Fibroblast of lung (primary cell): ENCODE measurements around the gene ABHD4.

ENCODE experiments used
- CTCF ChIP-seq, 2 donors: IDR thresholded peaks in 1 of 2; conservative IDR thresholded peaks in 1 of 2; 1 replicate in 1 of 2; 2 replicates in 1 of 2; pipeline ENCODE4 v1.5.1; 2011 to 2012; ENCODE audit warnings: low read length in 2 of 2, control low read depth in 1 of 2, inconsistent platforms in 1 of 2, low read depth in 1 of 2, mild to moderate bottlenecking in 1 of 2
- EZH2 ChIP-seq: IDR thresholded peaks from 2 replicates; pipeline ENCODE4 v1.5.1; 2012; ENCODE audit warnings: low read length, control low read depth, mild to moderate bottlenecking; ENCODE audit errors: missing control alignments

GRCh38 chr14:22599349-22599748 lies 1.2 kb downstream of the ABHD4 start:
- no peak for TF ChIP-seq CTCF (conservative IDR thresholded peaks at IDR 0.05 in 1 of 2, IDR thresholded peaks at IDR 0.05 in 1 of 2; ENCODE audit: low read depth in 1 of 2, low read length in 2 of 2)
- no peak for TF ChIP-seq EZH2
